Sciatic nerve (tissue), 2 donors: ENCODE data around the gene CEP192. TPM values are rescaled to one million over a fixed set of nuclear protein-coding genes. Genes with fewer than 3 reads are reported as not detected.
"Not testable (repeated sequence)": the region's sequence is repeated elsewhere in the genome, so short reads cannot be mapped to it uniquely, and the experiment has no call there.

ENCODE experiments used
- ATAC-seq: fragments of 200-7000 bp; cut with Tn5 transposase; one replicate; pipeline ENCODE4 v1.9.1; 2020; ENCODE audit warnings: mild to moderate bottlenecking, moderate library complexity
- DNase-seq: peaks from one replicate; pipeline ENCODE4 v3.0.0-alpha.2; 2020; ENCODE audit warnings: low spot score
- intact Hi-C: fragments of 100-400 bp; cut with DNase I; formaldehyde crosslinking; loops from one replicate; pipeline ENCODE4 v1.14.2; 2022
- total RNA-seq: library from RNA; stranded (reverse); fragmentation: NEBNext Ultra II Directional; extraction: Animal tissue kit (Norgen Biotek cat#: 25700); gene quantifications from one replicate; pipeline ENCODE4 v1.2.1, GENCODE V29; 2021
- donor health status: DM: no; HTN: no; CAD: no.
- donor health status: DM: no; HTN: no; CAD: no.

The CEP192 gene
- total RNA-seq, 1 donor from 2014 or later: 37.8 TPM

DNA sequence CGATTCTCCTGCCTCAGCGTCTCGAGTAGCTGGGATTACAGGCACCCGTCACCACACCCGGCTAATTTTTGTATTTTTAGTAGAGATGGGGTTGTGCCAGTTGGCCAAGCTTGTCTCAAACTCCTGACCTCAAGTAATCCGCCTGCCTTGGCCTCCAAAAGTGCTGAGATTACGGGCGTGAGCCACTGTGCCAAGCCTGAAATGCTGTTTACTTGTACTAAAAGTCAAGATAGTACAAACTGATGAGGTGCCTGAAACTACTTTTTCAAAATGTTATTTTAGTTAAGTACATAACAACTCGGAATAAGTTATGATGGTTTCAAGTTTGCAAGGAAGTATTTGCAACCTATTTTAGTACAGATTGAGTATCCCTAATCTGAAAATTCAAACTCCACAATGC lies 85.7 kb downstream of the CEP192 start:
- DNase-seq (no peak), ATAC-seq (peak; percentile 55)
- intact Hi-C loops: no loop called here

DNA sequence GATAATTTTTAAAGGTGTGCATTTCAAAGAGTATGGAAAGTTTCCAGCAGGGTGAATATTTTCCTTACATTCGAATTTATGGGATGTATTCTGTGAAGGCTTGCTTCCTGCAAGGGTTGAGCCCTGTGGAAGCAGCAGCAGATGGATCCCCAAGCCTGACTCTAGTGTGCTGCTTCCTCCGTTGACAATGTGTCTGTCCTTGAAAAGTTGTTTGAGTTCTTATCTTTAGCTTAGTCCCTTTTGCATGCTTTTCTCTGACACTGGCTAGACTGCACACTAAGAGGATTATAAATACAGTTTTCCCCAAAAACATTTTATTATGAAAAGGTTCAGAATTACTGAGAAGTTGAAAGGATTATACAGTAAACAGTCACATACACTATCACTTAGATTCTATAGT lies 86.3 kb downstream of the CEP192 start:
- DNase-seq: no peak
- intact Hi-C loops: no loop called here
- ATAC-seq: no peak

DNA sequence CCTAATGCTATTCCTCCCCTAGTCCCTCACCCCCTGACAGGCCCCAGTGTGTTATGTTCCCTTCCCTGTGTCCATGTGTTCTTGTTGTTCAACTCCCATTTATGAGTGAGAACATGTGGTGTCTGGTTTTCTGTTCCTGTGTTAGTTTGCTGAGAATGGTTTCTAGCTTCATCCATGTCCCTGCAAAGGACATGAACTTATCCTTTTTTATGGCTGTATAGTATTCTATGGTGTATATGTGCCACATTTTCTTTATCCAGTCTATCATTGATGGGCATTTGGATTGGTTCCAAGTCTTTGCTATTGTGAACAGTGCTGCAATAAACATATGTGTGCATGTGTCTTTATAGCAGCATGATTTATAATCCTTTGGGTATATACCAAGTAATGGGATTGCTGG lies 86.9 kb downstream of the CEP192 start:
- not testable (repeated sequence) for ATAC-seq

DNA sequence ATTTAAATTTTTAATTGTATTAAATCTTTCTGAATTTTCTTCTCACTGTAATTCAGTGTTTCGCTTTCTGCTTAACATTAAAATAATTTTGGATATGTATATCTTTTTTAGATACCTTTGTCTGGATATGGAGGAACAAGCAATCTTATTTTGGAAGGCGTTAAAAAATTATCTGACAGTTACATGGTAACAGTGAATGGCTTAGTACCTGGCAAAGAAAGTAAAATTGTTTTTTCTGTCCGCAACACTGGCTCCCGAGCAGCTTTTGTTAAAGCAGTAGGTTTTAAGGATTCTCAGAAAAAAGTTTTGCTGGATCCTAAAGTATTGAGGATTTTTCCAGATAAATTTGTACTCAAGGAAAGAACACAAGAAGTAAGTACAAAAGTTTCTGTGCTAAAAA lies 95.7 kb downstream of the CEP192 start:
- no peak for ATAC-seq
- no peak for DNase-seq
- intact Hi-C loops: no loop called here

More for the DNA sequence above, 86.9 kb downstream of the CEP192 start:
- intact Hi-C loops, DNase-seq: not testable (repeated sequence)

DNA sequence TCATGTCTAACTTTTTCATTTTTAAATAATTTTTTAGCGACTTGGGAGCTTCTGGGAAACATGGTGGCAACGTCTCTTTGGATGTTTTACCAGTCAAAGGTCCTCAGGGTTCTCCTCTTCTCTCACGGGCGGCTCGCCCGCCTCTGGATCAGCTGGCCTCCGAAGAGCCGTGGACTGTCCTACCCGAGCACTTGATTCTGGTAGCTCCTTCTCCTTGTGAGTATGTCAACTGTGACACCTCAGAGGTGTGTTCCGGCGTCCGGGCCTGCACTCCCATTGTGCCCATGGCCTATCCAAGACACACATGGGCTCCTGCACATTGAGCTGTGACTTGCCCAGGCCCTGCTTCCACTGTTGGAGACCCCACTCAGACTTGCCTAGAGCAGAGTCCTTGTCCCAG lies 104.3 kb downstream of the CEP192 start:
- ATAC-seq (no peak), DNase-seq (no peak)
- intact Hi-C loops: no loop called here

DNA sequence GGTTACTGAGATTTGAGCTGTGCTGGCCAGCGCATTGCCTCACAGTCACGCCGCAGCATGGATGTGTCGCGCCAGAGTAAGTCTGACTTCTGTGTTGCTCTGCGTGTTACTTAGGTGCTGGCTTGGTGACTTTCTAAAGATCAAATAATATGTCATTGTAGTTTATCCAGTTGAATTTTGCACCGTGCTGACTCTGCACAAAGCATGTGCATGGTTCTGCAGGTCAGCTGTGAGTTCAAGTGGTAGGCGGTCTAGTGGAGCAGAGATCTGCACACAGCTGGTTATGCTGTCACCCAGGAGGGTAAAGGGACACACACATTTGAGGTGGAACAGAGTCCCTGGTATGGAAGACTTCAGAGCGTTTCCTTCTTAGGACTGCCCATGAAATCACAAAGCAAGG lies 105.1 kb downstream of the CEP192 start:
- ATAC-seq: no peak
- intact Hi-C loops: no loop called here

DNA sequence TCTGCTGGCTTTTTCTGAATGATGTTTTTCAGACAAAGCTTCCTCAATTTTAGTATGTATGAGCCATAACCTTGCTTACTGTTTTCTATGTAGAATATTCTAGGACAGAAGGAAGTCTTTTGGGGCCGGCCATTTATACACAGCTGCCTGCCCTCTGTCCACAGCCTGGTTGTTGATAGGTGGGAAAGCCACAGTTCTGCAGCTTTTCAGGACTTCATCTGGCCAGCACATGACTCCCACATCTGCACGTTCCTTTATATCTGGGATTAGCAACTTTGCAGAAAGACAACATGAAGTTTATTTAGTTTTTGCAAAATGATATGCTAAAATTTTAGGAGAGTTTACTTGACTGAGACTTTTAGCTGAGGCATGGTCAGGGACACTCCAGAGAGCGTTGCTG lies 105.6 kb downstream of the CEP192 start:
- ATAC-seq: no peak
- DNase-seq: no peak
- intact Hi-C loops: no loop called here

More for the DNA sequence above, 105.1 kb downstream of the CEP192 start:
- DNase-seq: no peak

DNA sequence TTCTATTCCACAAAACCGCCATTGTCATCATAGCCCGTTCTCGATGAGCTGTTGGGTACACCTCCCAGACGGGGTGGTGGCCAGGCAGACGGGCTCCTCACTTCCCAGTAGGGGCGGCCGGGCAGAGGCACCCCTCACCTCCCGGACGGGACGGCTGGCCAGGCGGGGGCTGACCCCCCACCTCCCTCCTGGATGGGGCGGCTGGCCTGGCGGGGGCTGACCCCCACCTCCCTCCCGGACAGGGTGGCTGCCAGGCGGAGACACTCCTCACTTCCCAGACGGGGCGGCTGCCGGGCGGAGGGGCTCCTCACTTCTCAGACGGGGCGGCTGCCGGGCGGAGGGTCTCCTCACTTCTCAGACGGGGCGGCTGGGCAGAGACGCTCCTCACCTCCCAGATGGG lies 106.9 kb downstream of the CEP192 start:
- ATAC-seq, intact Hi-C loops, DNase-seq: not testable (repeated sequence)

DNA sequence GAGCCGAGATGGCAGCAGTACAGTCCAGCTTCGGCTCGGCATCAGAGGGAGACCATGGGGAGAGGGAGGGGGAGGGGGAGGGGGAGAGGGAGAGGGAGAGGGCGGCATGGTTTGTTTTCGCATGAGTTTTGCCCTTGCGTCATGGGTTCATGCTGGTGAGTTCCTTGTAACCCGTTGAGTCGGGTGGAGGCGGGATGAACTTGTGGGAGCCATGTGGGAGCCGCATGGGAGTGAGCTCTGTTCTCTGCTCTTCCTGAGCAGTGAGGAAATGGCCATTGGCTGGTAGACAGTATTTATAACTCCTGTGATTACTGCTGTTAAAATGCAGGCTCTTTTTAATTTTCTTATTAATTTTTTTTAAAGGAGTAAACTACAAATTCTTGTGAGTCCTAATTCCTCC lies 108.0 kb downstream of the CEP192 start:
- intact Hi-C loops: no loop called here
- ATAC-seq: no peak
- DNase-seq: no peak

DNA sequence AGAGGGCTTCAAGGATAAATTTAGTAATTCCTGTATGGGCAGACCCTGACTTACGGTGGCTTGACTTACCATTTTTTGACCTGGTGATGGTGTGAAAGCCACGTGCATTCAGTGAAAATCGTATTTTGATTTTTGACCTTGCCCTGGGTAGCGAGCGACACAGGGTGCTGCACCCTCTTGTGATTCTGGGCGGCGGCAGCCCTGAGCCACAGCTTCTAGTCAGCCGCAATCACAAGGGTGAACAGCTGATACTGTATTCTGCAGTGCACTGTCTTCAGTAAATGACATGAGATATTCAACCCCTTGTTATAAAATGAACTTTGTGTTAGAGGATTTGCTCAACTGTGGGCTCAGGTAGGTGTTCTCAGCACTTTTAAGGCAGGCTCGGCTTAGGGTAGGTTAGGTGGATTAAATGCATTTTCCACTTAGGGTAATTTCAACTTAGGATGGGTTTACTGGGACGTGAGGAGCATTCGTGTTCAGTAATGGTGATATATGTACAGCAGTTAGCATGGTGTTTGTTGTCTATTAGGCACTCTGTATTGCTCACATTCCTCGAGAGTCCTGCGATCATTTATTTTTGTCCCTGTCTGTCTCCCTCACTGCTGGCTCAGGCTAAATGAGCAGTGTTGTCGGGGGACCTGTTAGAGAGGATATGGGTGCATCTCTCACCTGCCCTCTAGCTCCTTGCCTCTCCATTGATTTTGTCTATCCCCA lies 109.9 kb downstream of the CEP192 start:
- intact Hi-C loops: no loop called here
- ATAC-seq (no peak), DNase-seq (no peak)

DNA sequence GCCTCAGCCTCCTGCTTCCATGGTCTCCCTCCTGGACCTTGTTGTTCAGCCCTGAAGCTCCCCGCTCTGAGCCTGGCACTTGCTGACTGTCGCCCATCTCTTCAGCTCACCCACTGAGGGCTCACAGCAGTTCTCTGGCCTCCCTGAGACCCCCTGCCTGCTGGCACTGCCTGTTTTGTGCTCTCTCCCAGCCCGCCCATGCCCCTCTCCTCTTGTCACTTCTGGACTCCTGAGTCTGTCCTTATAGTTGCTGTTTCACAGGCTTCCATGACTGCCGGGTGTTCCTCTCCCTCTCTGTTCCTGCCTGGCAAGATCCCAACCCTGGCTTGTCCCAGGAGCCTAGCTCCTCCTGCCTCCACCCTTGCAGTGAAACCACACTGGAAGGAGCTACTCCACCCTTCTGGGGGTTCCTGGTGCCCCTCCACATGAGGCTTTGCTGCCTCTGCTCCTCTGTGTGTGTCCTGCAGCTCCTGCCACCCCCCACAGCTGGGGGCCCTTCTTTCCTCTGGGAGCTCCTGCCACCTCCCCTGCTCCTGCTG lies 110.6 kb downstream of the CEP192 start:
- DNase-seq (no peak), ATAC-seq (no peak)
- intact Hi-C loops: no loop called here

DNA sequence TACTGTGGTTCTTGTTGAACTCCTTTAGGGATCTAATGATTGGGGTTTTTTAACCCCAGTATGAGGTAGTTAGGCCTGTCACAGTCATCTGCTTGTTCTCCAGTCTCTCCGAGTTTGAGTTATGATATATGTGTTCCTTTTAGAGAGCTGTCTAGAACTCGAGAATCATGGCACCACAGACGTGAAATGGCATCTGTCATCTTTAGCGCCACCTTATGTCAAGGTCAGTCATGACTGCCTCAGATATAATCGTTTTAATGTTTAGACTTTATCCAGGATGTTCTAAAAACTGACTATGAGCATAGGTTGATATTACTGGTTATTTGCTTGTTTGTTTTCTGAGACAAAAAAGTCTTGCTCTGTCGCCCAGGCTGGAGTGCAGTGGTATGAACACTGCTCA lies 112.2 kb downstream of the CEP192 start:
- no peak for ATAC-seq
- DNase-seq: no peak
- intact Hi-C loops: no loop called here

DNA sequence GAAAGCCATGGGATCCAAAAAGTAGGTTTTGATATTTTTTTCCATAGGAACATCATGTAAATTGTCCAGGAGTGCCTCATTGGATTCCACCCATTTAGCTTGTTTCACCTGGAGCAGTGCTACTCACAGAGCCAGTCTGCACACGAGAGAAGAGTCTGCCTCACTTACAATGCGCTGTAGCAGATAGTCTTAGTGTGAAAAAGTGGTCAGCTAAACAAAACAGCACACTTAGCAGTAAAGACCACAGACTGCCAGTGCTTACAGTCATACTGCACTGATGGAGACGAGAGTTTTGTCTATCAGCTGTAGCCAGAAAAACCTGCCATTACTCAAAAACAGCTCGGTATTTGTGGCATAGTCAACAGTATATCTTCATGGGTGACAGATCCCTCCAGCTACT lies 113.9 kb downstream of the CEP192 start:
- intact Hi-C loops: no loop called here
- ATAC-seq: no peak
- no peak for DNase-seq

DNA sequence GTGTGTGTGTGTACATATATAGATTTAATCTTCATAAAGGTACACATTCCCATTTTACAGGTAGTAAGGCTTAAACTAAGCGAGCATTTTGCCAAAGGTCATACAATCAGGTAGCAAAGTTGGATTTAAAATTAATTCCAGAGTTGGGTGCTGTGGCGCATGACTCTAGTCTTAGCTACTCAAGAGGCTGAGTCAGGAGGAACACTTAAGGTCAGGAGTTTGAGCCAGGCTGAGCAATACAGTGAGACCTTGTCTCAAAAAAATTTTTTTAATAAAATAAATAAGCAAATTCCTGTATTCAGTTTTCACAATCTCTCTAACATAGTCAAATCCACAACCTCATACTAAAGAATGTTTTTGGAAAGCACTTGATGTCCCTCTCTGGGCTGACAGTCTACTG lies 115.9 kb downstream of the CEP192 start:
- ATAC-seq (no peak), DNase-seq (no peak)
- intact Hi-C loops: no loop called here

DNA sequence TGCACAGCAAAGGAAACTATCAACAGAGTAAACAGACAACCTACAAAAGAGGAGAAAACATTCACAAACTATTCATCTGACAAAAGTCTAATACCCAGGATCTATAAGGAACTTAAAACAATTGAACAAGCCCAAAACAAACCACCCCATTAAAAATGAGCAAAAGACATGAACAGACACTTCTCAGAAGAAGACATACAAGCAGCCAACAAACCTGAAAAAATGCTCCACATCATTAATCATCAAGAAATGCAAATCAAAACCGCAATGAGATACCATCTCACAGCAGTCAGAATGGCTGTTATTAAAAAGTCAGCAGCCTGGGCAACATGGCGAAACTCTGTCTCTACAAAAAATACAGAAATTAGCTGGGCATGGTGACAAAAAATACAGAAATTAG lies 117.2 kb downstream of the CEP192 start:
- intact Hi-C loops: no loop called here
- DNase-seq (no peak), ATAC-seq (no peak)

DNA sequence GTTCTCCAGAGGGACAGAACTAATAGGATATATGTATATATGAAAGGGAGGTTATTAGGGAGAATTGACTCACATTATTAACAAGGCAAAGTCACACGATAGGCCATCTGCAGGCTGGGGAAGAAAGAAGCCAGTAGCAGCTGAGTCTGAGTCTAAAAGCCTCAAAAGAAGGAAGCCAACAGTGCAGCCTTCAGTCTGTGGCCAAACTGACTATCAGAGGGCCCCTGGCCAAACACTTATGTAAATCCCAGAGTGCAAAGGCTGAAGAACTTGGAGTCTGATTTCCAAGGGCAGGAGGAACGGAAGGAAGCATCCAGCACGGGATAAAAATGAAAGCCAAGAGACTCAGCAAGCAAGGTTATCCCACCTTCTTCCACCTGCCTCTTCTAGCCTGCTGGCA lies 119.4 kb downstream of the CEP192 start:
- ATAC-seq: no peak
- DNase-seq: no peak
- intact Hi-C loops: no loop called here

DNA sequence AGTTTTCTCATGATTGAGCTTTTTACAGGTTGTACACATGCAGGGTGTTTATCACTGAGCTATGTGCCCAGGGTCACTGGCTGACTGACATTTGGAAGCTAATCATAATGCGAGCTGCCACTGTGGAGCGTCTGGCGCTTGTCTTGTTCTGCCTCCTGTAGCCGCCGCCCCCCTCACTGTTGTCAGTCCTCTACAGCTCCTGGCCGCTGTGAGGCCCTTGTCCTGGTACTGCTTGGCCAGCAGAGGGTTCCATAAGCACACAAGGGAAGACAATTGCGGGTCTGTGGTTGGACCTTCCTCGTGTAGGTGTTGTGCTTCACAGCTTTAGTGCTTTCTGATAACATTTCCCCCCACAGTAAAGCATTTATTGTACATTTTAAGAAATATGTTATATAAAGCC lies 121.8 kb downstream of the CEP192 start:
- DNase-seq (no peak), ATAC-seq (peak; percentile 68)
- intact Hi-C loops: no loop called here

DNA sequence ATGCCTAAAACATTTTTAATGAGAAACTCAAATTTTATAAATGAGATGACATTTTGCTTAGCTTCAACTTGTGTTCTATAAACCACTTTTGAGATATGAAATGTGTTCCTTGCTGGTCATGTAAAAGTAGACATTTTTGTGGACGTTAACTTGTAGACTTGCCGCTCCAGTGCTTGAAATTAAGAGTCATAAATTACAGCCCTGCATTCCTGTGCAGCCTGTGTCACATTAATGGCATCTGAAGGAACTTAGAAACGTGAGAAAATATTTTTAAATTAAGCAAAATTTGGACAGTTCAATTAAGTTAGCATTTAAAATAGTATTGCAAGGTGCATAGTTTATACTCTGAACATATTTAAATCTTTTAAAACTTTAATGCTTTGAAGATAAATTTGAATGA lies 129.1 kb downstream of the CEP192 start:
- intact Hi-C loops: no loop called here
- DNase-seq (no peak), ATAC-seq (no peak)

DNA sequence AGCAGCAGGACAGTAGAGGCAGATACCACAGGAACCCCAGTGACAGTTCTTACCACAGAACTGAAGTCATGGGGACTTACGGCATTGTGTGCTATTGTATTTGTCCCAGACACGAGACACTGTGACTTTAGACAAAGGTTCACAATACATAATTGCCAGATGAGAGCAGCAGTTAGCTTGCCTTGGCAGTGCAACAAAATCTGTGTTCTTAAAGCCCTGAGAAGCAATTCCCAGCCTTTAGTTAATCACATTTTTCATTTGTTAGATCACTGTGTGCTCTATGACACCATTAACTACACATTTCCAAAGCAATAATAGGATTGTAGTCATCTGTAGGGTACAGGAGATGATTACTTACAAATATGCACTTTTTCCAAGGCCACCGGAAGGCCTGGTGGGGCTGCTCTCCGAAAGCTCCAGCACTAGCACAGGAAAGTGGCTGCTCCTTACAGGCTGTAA lies 129.8 kb downstream of the CEP192 start:
- DNase-seq: no peak
- peak; percentile 74 for ATAC-seq
- intact Hi-C loops: no loop called here

DNA sequence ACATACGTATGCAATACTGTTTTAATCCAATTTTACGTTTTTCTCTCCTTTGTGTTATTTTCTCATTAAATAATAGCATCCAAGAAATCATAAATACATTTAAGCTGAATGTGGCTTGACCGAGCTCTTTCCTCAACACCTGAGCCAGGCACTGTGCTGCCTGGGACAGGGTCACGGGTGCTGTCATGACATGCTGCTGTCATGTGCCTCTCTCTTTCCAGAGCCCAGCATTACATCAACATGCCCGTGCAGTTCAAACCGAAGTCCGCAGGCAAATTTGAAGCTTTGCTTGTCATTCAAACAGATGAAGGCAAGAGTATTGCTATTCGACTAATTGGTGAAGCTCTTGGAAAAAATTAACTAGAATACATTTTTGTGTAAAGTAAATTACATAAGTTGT lies 133.2 kb downstream of the CEP192 start:
- no peak for ATAC-seq

DNA sequence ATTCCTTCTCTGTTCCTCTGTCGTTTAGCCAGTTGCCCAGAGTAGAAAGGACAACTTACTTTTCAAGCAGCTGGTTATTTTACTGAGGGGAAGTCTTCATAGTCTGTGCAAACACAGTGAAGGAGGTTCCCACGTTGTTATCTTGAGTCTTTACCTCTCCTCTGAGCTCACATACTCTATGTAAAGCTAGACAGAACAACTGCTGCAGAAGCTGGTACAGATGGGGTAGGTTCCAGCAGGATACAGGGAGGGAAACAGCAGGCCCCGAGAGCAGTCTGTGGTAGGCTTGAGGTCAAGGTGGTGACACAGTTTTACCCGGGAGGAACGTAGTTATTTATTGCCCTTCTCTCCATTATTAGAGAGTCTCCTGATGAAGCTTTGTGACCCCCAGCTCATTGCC lies 134.0 kb downstream of the CEP192 start:
- intact Hi-C loops: no loop called here
- DNase-seq: no peak

More for the DNA sequence above, 133.2 kb downstream of the CEP192 start:
- intact Hi-C loops: no loop called here
- no peak for DNase-seq

More for the DNA sequence above, 134.0 kb downstream of the CEP192 start:
- ATAC-seq: no peak
